Measurements from ENCODE around the gene SVEP1. TPM values are rescaled to one million over a fixed set of nuclear protein-coding genes. Genes with fewer than 3 reads are reported as not detected.

The SVEP1 gene
- total and polyA plus RNA-seq, 9 donors, result 13.7 to 35.3 (median 24.8) TPM

DNA sequence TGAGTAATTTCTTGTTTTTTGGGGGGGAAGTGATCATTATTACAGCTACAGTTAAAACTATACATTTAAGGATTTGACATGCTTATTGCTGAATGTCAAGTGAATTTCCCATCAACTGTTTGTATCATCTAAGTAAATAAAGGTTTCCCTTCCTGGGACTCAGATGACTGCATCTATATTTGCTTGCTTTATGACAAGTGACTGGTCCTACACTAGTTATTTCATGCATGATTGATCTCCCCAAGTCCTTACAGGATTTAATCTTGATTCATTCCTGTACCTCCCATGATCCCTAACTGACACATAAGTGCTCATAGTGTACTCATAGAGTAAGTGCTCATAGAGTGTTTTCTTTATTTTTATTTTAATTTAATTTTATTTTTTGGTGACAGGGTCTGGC lies 244.7 kb downstream of the SVEP1 start:
- H3K27me3 ChIP-seq (ENCODE audit: control insufficient read depth, insufficient read depth, low read length), result no peaks in the 10 kb centered on the region
- no peak for DNase-seq
- H3K4me3 ChIP-seq (ENCODE audit: low read length), result no peak overlapping the region
- no peaks in the 10 kb centered on the region for H3K4me1 ChIP-seq (ENCODE audit: control insufficient read depth, insufficient read depth, low read length)
- no peaks in the 10 kb centered on the region for H3K9me3 ChIP-seq (replicated peaks; ENCODE audit: control insufficient read depth, low read depth, low read length)
- H3K27ac ChIP-seq (ENCODE audit: low read length), result no peak overlapping the region
- no peaks in the 10 kb centered on the region for H3K36me3 ChIP-seq (ENCODE audit: control insufficient read depth, insufficient read depth, low read length)

DNA sequence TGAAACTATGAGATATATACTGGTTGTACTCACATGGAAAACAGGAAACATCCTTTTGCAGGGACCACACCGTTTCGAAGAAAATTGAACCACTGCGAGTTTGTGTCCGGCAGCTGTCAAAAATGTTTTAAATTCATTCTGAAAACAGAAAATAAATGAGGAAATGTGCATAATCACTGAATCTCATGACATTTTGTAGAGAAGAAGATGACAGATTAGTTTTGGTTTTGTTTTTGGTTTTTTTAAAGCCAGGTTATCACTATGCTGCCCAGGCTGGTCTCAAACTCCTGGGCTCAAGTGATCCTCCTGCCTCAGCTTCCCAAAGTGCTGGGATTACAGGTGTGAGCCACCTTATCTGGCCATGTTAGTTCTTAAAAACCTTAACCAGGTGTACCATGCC lies 245.4 kb downstream of the SVEP1 start:
- Histone ChIP-seq H3K36me3 (ENCODE audit: control insufficient read depth, insufficient read depth, low read length) (no peaks in the 10 kb centered on the region), H3K4me1 (ENCODE audit: control insufficient read depth, insufficient read depth, low read length) (no peaks in the 10 kb centered on the region), H3K9me3 (replicated peaks; ENCODE audit: control insufficient read depth, low read depth, low read length) (no peaks in the 10 kb centered on the region), H3K27ac (ENCODE audit: low read length) (no peak overlapping the region), H3K27me3 (ENCODE audit: control insufficient read depth, insufficient read depth, low read length) (no peaks in the 10 kb centered on the region), H3K4me3 (ENCODE audit: low read length) (no peak overlapping the region)
- DNase-seq, result no peak
- whole genome bisulfite sequencing (ENCODE audit: insufficient coverage), result 77% methylated on average over 4 of the region's 4 CpGs

DNA sequence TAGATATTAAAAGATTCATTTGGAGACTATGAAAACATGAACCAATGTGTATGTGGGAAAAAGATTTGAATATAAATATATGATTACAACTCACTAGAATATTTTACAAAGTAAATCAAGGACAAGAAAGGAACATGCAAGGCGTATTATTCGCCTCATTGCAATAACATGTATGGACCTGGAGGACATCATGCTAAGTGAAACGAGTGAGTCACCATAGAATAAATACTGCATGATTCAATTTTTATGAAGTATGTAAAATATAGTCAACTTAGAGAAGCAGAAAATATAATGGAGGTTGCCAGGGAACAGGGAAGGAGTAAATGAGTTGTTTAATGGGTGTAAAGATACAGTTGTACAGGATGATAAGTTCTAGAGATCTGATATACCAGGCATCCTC lies 246.8 kb downstream of the SVEP1 start:
- Histone ChIP-seq H3K4me1 (ENCODE audit: control insufficient read depth, insufficient read depth, low read length) (no peaks in the 10 kb centered on the region), H3K4me3 (ENCODE audit: low read length) (no peak overlapping the region), H3K27me3 (ENCODE audit: control insufficient read depth, insufficient read depth, low read length) (no peaks in the 10 kb centered on the region), H3K27ac (ENCODE audit: low read length) (no peak overlapping the region), H3K36me3 (ENCODE audit: control insufficient read depth, insufficient read depth, low read length) (no peaks in the 10 kb centered on the region), H3K9me3 (replicated peaks; ENCODE audit: control insufficient read depth, low read depth, low read length) (no peaks in the 10 kb centered on the region)
- no CpG with 5 or more reads among the region's 3 CpGs for WGBS (ENCODE audit: insufficient coverage)
- DNase-seq, result no peak

DNA sequence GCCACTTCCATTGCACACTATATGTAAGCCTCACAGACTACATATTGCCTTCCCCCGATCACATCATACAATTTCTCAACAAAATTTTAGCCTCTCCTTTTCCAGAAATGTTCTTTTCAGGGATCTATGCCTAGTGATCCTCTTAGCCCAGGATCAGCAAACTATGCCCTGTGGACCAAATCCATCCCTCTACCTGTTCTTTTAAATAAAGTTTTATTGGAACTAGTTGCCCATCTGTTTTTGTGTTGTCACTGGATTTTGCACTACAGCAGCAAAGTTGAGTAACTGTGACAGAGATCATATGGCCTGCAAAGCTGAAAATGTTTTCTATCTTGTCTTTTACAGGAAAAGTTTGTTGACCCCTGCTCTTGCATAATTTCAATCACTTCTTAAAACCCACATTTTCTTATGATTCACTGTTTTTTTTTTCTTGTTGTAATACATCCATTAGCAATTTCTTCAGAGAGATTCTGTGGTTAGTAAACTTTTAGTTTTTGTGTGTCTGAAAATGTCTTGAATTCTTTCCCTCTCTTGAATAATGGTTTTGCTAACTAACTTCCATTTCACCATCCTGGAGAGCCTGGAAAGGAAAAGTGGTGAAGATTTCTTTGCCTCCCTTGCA lies 248.9 kb downstream of the SVEP1 start:
- no peaks in the 10 kb centered on the region for H3K9me3 ChIP-seq (replicated peaks; ENCODE audit: control insufficient read depth, low read depth, low read length)
- H3K27ac ChIP-seq (ENCODE audit: low read length), result no peak overlapping the region
- H3K36me3 ChIP-seq (ENCODE audit: control insufficient read depth, insufficient read depth, low read length), result no peaks in the 10 kb centered on the region
- DNase-seq, result no peak
- no peaks in the 10 kb centered on the region for H3K27me3 ChIP-seq (ENCODE audit: control insufficient read depth, insufficient read depth, low read length)
- H3K4me1 ChIP-seq (ENCODE audit: control insufficient read depth, insufficient read depth, low read length), result no peaks in the 10 kb centered on the region
- WGBS (ENCODE audit: insufficient coverage), result 100% methylated on average over 1 of the region's 1 CpG
- H3K4me3 ChIP-seq (ENCODE audit: low read length), result no peak overlapping the region

DNA sequence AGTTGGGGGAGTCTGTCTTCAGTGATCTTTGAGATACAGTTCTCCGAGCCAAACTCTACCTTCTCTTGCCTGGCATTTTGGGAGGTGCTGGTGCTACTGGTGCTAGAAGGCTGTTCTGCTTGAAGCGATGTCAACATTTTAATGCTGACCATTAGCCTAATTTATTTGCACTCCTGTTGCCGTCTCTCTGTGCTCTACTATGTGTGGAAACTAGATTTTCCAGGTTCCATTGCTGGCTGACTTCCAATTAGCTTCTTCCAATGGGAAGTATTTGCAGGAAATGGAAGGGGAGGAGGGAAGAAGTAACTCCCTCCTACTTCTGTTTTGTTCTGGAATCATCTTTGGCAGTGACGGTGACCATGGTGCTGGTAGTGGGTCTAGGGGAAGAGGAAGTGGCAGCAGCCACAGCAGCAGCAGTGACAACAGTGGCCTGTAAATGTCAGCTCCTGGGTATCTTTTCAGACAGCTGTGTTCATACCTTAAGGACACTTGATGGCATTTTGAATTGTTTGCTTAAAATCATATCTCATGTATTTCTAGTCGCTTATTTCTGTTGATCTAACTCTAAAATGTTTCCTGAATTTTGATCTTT lies 249.8 kb downstream of the SVEP1 start:
- Histone ChIP-seq H3K36me3 (ENCODE audit: control insufficient read depth, insufficient read depth, low read length) (no peaks in the 10 kb centered on the region), H3K4me3 (ENCODE audit: low read length) (no peak overlapping the region), H3K27me3 (ENCODE audit: control insufficient read depth, insufficient read depth, low read length) (no peaks in the 10 kb centered on the region), H3K4me1 (ENCODE audit: control insufficient read depth, insufficient read depth, low read length) (no peaks in the 10 kb centered on the region), H3K9me3 (replicated peaks; ENCODE audit: control insufficient read depth, low read depth, low read length) (no peaks in the 10 kb centered on the region), H3K27ac (ENCODE audit: low read length) (no peak overlapping the region)
- WGBS (ENCODE audit: insufficient coverage), result no CpG with 5 or more reads among the region's 5 CpGs
- DNase-seq, result no peak

DNA sequence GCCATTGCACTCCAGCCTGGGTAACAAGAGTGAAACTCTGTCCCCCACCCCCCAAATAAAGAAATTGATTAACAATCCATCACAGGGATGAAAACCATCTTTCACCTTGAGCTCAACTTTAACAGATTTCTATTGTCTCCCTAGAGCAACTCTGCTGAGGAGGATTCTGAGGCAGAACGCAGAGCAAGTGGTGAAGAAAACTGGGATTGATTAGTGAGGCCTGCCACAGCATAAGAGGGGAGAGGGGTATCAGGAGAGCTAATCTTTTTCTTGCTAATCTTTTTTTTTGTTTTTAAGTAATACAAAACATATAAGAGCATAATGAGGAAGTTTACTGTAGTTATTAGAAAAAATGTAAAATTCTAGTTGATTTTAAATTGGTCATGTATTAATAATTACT lies 250.8 kb downstream of the SVEP1 start:
- H3K4me1 ChIP-seq (ENCODE audit: control insufficient read depth, insufficient read depth, low read length), result no peaks in the 10 kb centered on the region
- H3K27ac ChIP-seq (ENCODE audit: low read length), result no peak overlapping the region

DNA sequence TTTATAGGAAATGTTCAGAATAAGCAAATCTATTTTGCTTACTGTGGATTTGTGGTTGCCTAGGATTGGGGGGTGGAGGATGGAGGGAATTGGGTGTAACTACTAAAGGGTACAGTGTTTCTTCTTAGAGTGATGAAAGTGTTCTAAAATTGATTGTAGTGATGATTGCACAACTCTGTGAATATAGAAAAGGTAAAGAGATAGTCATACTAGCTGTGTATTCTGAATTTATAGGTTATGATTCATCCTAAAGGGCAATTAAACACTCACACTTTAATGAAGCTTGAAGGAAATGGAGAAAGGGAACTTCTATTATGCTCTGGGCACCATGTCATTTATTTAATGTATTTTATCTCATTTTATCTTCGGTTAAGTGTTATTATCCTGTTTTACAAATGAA lies 251.8 kb downstream of the SVEP1 start:
- no peaks in the 10 kb centered on the region for H3K27me3 ChIP-seq (ENCODE audit: control insufficient read depth, insufficient read depth, low read length)
- no peak overlapping the region for H3K4me3 ChIP-seq (ENCODE audit: low read length)
- no peak overlapping the region for H3K27ac ChIP-seq (ENCODE audit: low read length)
- H3K9me3 ChIP-seq (replicated peaks; ENCODE audit: control insufficient read depth, low read depth, low read length), result no peaks in the 10 kb centered on the region
- no peaks in the 10 kb centered on the region for H3K36me3 ChIP-seq (ENCODE audit: control insufficient read depth, insufficient read depth, low read length)
- DNase-seq, result no peak
- no peaks in the 10 kb centered on the region for H3K4me1 ChIP-seq (ENCODE audit: control insufficient read depth, insufficient read depth, low read length)
- no CpG with 5 or more reads among the region's 1 CpG for WGBS (ENCODE audit: insufficient coverage)

More for the DNA sequence above, 250.8 kb downstream of the SVEP1 start:
- H3K27me3 ChIP-seq (ENCODE audit: control insufficient read depth, insufficient read depth, low read length), result no peaks in the 10 kb centered on the region
- H3K4me3 ChIP-seq (ENCODE audit: low read length), result no peak overlapping the region
- DNase-seq, result no peak
- no peaks in the 10 kb centered on the region for H3K9me3 ChIP-seq (replicated peaks; ENCODE audit: control insufficient read depth, low read depth, low read length)
- WGBS (ENCODE audit: insufficient coverage), result no CpG with 5 or more reads among the region's 1 CpG
- H3K36me3 ChIP-seq (ENCODE audit: control insufficient read depth, insufficient read depth, low read length), result no peaks in the 10 kb centered on the region

DNA sequence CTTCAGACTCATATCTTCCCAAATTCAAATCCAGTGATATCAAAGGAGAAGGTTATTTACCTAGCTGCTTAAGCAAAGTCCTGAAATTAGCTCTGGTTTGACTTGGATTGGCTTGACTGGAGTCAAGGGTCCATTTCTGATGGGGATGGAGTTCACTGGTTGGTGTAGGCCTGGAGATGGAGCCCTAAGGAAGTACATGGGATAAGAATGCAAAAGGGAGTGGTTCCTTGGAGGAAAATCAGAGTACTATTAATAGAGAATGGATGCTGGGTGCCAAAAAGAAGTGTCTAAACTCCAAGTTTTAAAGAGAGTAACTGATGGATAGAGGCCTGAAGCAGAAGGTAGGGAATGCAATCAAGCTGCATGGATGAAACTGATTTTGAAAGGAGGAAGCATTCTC lies 255.7 kb downstream of the SVEP1 start:
- Histone ChIP-seq H3K27ac (ENCODE audit: low read length) (no peak overlapping the region), H3K4me3 (ENCODE audit: low read length) (no peak overlapping the region), H3K27me3 (ENCODE audit: control insufficient read depth, insufficient read depth, low read length) (no peaks in the 10 kb centered on the region), H3K4me1 (ENCODE audit: control insufficient read depth, insufficient read depth, low read length) (no peaks in the 10 kb centered on the region), H3K36me3 (ENCODE audit: control insufficient read depth, insufficient read depth, low read length) (no peaks in the 10 kb centered on the region), H3K9me3 (replicated peaks; ENCODE audit: control insufficient read depth, low read depth, low read length) (no peaks in the 10 kb centered on the region)
- no peak for DNase-seq

DNA sequence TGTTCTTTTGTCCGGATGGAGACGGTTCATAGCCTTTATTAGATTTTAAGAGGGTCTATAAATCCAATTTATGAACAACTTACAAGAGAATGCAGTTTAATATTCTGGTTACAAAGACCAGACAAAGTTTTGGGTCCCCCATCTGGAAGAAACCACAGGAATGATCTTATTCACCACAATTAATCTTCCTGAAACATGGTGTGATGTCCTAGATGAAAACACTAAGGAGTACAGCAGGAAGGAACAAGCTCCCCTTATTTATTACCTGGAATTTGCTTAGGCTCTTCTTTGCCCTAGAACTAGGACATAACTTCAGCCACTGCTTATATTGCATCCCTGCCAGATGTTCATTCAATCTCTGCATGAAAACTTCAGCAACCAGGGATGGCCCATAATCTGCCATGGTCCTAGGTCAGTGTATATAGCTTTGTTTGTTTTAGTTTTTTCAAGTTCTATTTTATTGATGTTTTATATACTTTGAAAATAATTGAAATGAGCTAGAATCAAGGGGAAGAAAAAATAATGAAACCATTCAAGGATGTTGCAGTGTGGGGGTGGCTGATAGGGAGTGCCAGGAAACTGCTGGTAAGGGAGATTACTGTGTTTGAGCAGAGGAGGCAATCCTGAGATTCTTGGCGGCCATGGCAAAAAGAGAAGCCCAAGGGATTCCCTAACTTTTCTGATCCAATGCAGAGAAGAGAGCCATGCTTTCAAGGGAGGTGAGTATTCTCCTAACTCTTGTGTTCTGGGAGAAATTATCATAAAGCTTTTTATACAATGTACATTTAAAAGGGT lies 258.7 kb downstream of the SVEP1 start:
- no peaks in the 10 kb centered on the region for H3K27me3 ChIP-seq (ENCODE audit: control insufficient read depth, insufficient read depth, low read length)
- H3K4me1 ChIP-seq (ENCODE audit: control insufficient read depth, insufficient read depth, low read length), result no peaks in the 10 kb centered on the region
- H3K4me3 ChIP-seq (ENCODE audit: low read length), result no peak overlapping the region
- DNase-seq, result no peak
- no peaks in the 10 kb centered on the region for H3K36me3 ChIP-seq (ENCODE audit: control insufficient read depth, insufficient read depth, low read length)
- H3K27ac ChIP-seq (ENCODE audit: low read length), result no peak overlapping the region
- no peaks in the 10 kb centered on the region for H3K9me3 ChIP-seq (replicated peaks; ENCODE audit: control insufficient read depth, low read depth, low read length)
- WGBS (ENCODE audit: insufficient coverage), result no CpG with 5 or more reads among the region's 3 CpGs

DNA sequence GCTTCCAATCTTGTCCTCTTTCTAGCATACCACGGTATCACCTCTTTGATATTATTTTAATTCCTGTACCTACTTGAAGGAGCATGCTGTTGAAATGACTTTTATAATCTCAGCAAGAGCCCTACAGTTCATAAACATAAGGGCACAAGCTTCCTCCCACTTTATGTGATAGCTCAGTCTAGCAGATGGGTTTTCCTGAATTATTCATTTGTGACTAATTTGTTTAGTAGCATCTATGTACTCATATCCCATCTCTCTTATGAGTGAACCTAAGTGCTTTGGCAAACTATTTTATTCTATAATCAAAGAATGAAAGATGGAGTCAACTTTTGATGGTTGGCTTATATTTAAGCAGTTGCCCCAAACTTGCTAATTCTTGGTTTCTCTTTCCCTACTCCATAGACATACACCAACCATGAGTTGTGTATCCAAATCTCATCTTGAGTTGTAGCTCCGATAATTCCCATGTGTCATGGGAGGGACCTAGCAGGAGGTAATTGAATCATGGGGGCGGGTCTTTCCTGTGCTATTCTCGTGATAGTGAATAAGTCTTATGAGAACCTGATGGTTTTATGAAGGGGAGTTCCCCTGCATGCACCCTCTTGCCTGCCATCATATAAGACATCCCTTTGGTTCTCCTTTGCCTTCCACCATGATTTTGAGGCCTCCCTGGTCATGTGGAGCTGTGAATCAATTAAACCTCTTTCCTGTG lies 259.6 kb downstream of the SVEP1 start:
- Histone ChIP-seq H3K27me3 (ENCODE audit: control insufficient read depth, insufficient read depth, low read length) (no peaks in the 10 kb centered on the region), H3K4me3 (ENCODE audit: low read length) (no peak overlapping the region), H3K9me3 (replicated peaks; ENCODE audit: control insufficient read depth, low read depth, low read length) (no peaks in the 10 kb centered on the region), H3K36me3 (ENCODE audit: control insufficient read depth, insufficient read depth, low read length) (no peaks in the 10 kb centered on the region), H3K27ac (ENCODE audit: low read length) (no peak overlapping the region), H3K4me1 (ENCODE audit: control insufficient read depth, insufficient read depth, low read length) (no peaks in the 10 kb centered on the region)
- DNase-seq, result no peak
- no CpG with 5 or more reads among the region's 4 CpGs for WGBS (ENCODE audit: insufficient coverage)

All from muscle of leg (tissue), 11 donors.